Endothelial cell of umbilical vein (primary cell): ENCODE data around the gene NAA60. TPM values are rescaled to one million over a fixed set of nuclear protein-coding genes. Genes with fewer than 3 reads are reported as not detected.
A peak's percentile ranks its signal among the peaks of the same experiment; 100 is the strongest.

Experiments
- BruUV-seq: library from RNA; stranded (reverse); fragments of 400-500 nt; replicated peaks from 2 replicates; lab custom pipeline; 2021; lab: Mats Ljungman, UMichigan
- CTCF ChIA-PET: fragments of 300-600, 350-600 bp; sonication (Branson Sonifier 250); formaldehyde crosslinking; loops from one replicate; lab custom pipeline; 2021; ENCODE audit warnings: antibody characterized with exemption, inconsistent platforms; lab: Charles Lee
- POLR2A ChIA-PET: fragments of 300-600, 350-600 bp; sonication (Branson Sonifier 250); formaldehyde crosslinking; loops from one replicate; lab custom pipeline; 2021; ENCODE audit warnings: antibody characterized with exemption, inconsistent platforms; lab: Charles Lee
- DNase-seq: peaks from one replicate; pipeline ENCODE4 v3.0.0-alpha.2; 2011; ENCODE audit warnings: low read depth, low spot score
- FAIRE-seq: peaks from 2 replicates; lab custom pipeline; 2011; peaks lifted over from hg19 to GRCh38; lab: Jason Lieb, UNC
- H2AFZ ChIP-seq: 2 replicates; pipeline ENCODE4 v1.6.0; 2012; ENCODE audit warnings: low read depth, low read length, control low read depth, inconsistent platforms
- H3K27ac ChIP-seq: 2 replicates; pipeline ENCODE4 v1.5.1; 2011; ENCODE audit warnings: low read depth, mild to moderate bottlenecking, control low read depth, low read length, moderate library complexity; ENCODE audit not compliant: insufficient read depth
- H3K27me3 ChIP-seq, 2 experiments: 2 replicates each; pipeline versions ENCODE4 v1.6.0 to v1.6.1; 2011; ENCODE audit warnings: low read length in 2 of 2, mixed read lengths in 1 of 2; ENCODE audit not compliant: control insufficient read depth in 2 of 2, insufficient read depth in 2 of 2
- H3K36me3 ChIP-seq, 2 experiments: 2 replicates in 1 of 2; 3 replicates in 1 of 2; pipeline ENCODE4 v1.5.1; 2011; ENCODE audit warnings: low read length in 2 of 2, mild to moderate bottlenecking in 1 of 2, moderate library complexity in 1 of 2; ENCODE audit not compliant: control insufficient read depth in 2 of 2, insufficient read depth in 2 of 2; ENCODE audit errors: extremely low read depth in 1 of 2
- H3K4me1 ChIP-seq: 3 replicates; pipeline ENCODE4 v1.5.1; 2011; ENCODE audit warnings: mild to moderate bottlenecking, low read length; ENCODE audit not compliant: control insufficient read depth, insufficient read depth; ENCODE audit errors: extremely low read depth
- H3K4me2 ChIP-seq: 2 replicates; pipeline ENCODE4 v1.6.1; 2011; ENCODE audit warnings: low read length, control low read depth, mixed read lengths; ENCODE audit not compliant: insufficient read depth
- H3K4me3 ChIP-seq, 3 experiments: fragments of 200-600 bp in 1 of 3; sonication (generic), shearing (Covaris generic) in 1 of 3; replicated peaks in 1 of 3; 2 replicates each; pipeline ENCODE4 v1.5.1; 2011 to 2016; ENCODE audit warnings: control low read depth in 3 of 3, low read length in 3 of 3, mild to moderate bottlenecking in 2 of 3, inconsistent platforms in 1 of 3, low read depth in 1 of 3, moderate library complexity in 1 of 3; ENCODE audit not compliant: insufficient read depth in 1 of 3
- H3K79me2 ChIP-seq: 2 replicates; pipeline ENCODE4 v1.6.0; 2012; ENCODE audit warnings: low read length, inconsistent platforms; ENCODE audit not compliant: control insufficient read depth, insufficient read depth
- H3K9ac ChIP-seq: replicated peaks from 2 replicates; pipeline ENCODE3; 2011; ENCODE audit warnings: low read length, control low read depth; ENCODE audit not compliant: insufficient read depth; ENCODE audit errors: extremely low read depth
- H3K9me1 ChIP-seq: replicated peaks from 3 replicates; pipeline ENCODE4 v1.6.0; 2011; ENCODE audit warnings: mild to moderate bottlenecking, low read length; ENCODE audit not compliant: control insufficient read depth, insufficient read depth; ENCODE audit errors: extremely low read depth
- H3K9me3 ChIP-seq: replicated peaks from 2 replicates; pipeline ENCODE4 v1.5.1; 2012; ENCODE audit warnings: low read length, inconsistent platforms; ENCODE audit not compliant: control insufficient read depth, insufficient read depth
- H4K20me1 ChIP-seq: replicated peaks from 2 replicates; pipeline ENCODE3; 2011; ENCODE audit warnings: mild to moderate bottlenecking, low read length; ENCODE audit not compliant: control insufficient read depth, insufficient read depth; ENCODE audit errors: extremely low read depth
- EZH2 ChIP-seq: IDR thresholded peaks from 2 replicates; pipeline ENCODE4 v1.6.1; 2012; ENCODE audit warnings: borderline replicate concordance, low read depth, mild to moderate bottlenecking, moderate library complexity, low read length, inconsistent platforms; ENCODE audit not compliant: severe bottlenecking
- FOS ChIP-seq: IDR thresholded peaks from 2 replicates; pipeline ENCODE4 v1.6.1; 2011; ENCODE audit warnings: mild to moderate bottlenecking, low read length, moderate library complexity, borderline replicate concordance; ENCODE audit not compliant: insufficient read depth
- GATA2 ChIP-seq: IDR thresholded peaks from 2 replicates; pipeline ENCODE4 v1.7.0; 2011; ENCODE audit warnings: low read depth, mild to moderate bottlenecking, moderate library complexity, mixed read lengths, low read length; ENCODE audit not compliant: insufficient read length, insufficient read depth
- POLR2A ChIP-seq: IDR thresholded peaks from 2 replicates; pipeline ENCODE4 v1.6.1; 2012; ENCODE audit warnings: low read depth, mild to moderate bottlenecking, control low read depth, low read length
- POLR2AphosphoS5 ChIP-seq: IDR thresholded peaks from 2 replicates; pipeline ENCODE4 v1.6.1; 2012; ENCODE audit warnings: low read depth, mild to moderate bottlenecking, control low read depth, low read length, moderate library complexity; ENCODE audit not compliant: insufficient read depth
- dilution Hi-C: fragments of 300-500 bp; cut with MboI; formaldehyde crosslinking; loops from one replicate; pipeline ENCODE4 v1.15.0; 2019; ENCODE audit warnings: low sequenced_read_pairs; ENCODE audit not compliant: extremely low pct_ligation_motif_present
- intact Hi-C: fragments of 100-400 bp; cut with micrococcal nuclease; formaldehyde crosslinking; loops from one replicate; pipeline ENCODE4 v1.10.0; 2022
- polyA plus RNA-seq, 4 experiments: library from polyadenylated mRNA; depleted of rRNA in 3 of 4; stranded (reverse) in 3 of 4; unstranded in 1 of 4; fragments of >200 nt; gene quantifications; 2 replicates each; pipeline versions ENCODE4 v1.2.1 to v1.2.3, GENCODE V29; 2011 to 2012; ENCODE audit warnings: missing spikeins in 1 of 4
- total RNA-seq: library from RNA; stranded (reverse); gene quantifications from 2 replicates; pipeline ENCODE4 v1.2.3, GENCODE V29; 2021
- TF ChIP-seq, protein P1 (sequence below): IDR thresholded peaks from 2 replicates; pipeline ENCODE4 v1.6.1; 2011; ENCODE audit not compliant: insufficient read depth, insufficient read length
- TF ChIP-seq, protein P2 (sequence below), 2 donors: IDR thresholded peaks; 1 replicate in 1 of 2; 2 replicates in 1 of 2; pipeline ENCODE4 v1.5.1; 2011; ENCODE audit warnings: low read length in 2 of 2, mild to moderate bottlenecking in 2 of 2, moderate library complexity in 2 of 2, control low read depth in 1 of 2, inconsistent platforms in 1 of 2, low read depth in 1 of 2; ENCODE audit not compliant: insufficient read depth in 1 of 2; ENCODE audit errors: extremely low read depth in 1 of 2

NAA60 gene
- total and polyA plus RNA-seq, 2 donors (not counting 3 experiments of a cell fraction or from before 2014, with no cell fraction given), result 22.1 to 42.9 TPM

DNA sequence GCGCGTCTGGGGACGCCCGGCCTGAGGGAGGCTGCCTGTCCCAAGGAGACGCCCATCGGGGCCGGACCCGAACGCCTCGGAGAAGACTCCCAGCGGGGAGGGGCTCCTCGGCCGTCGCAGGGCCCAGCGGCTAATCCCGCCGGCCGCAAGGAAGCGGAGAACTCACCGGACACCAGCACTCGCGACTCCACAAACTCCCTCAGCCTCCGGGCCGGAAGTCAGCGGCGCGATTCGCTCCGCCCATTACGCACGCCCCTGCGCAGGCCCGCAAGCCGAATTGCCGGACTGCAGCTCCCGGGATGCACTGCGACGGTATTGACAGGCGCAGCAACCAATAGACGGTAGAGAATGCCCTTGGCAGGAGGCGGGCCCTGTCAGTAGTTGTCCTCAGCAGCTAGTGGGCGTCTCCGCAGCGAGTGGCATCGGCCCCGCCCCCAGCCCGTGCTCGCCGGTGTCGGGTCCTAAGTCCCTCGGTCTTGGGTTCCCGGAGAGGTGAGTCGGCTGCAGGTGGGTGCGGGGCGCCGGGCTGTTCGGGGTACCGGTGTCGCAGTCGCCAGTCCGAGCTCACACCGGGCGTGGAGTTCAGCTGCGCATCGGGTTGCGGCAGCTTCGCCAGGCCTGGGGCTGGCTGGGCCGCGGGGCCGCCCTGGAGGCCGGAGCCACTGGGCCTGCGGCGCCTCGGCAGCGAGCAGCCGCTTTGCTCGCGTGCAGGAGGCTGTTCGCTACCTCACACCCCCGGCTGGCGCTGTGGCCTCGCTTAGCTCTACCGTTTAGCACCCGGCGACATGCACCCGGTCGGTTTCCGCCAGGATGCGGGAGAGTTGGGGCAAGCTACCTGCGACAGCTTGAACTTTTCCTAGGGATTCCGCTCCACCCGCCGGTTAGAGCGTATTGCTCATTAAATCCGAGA is 42.4 kb upstream of the NAA60 start, which contains the start of the genes ZNF174 and ZSCAN32:
TSS of gene ZNF174 (plus strand) at position 437 of the 910 bp plus-strand sequence. CDS start 790 bp downstream, outside the sequence.
TSS of gene ZSCAN32 (minus strand) at position 226 of the 910 bp plus-strand sequence. CDS start 3,447 bp downstream, outside the sequence.
- Histone ChIP-seq H3K79me2 (peaks cover 10% of the 10 kb centered on the region), H3K4me3 (peak within 1 kb of the TSS; percentile 66 to 87 (median 82)), H4K20me1 (no peaks in the 10 kb centered on the region), H3K9me1 (no peaks in the 10 kb centered on the region), H3K27ac (peak within 1 kb of the TSS; percentile 42), H2AFZ (peak within 1 kb of the TSS; percentile 77), H3K4me1 (peaks cover 13% of the 10 kb centered on the region), H3K4me2 (peak within 1 kb of the TSS; percentile 90), H3K9me3 (no peaks in the 10 kb centered on the region), H3K36me3 (peaks cover 0 to 5% of the 10 kb centered on the region in 2 experiments), H3K27me3 (no peaks in the 10 kb centered on the region), H3K9ac (peak within 1 kb of the TSS; percentile 80)
- dilution Hi-C loops (no loop called here), intact Hi-C loops (loop anchor here (1.0 to 5.0 kb wide), 7 partner anchors 34 to 137 kb away; partner anchors contain the start of genes NAA60, TIGD7, ZNF263 and ZNF597)
- DNase-seq, result peak; percentile 100
- ChIA-PET CTCF (interaction anchor here (0.9 to 3.4 kb wide), 7 partner anchors 12 to 250 kb away, joined by 3 to 14 read pairs (median 4); partner anchors contain the start of genes CLUAP1 and OR1F1), POLR2A (interaction anchor here (0.5 to 1.6 kb wide), 4 partner anchors 36 to 118 kb away, joined by 3 to 5 read pairs (median 4); partner anchors contain the start of genes NAA60, ZNF263 and ZNF597)
- TSS peak; percentile 26 for BruUV-seq
- TF ChIP-seq EZH2 (no peak), FOS (peak; percentile 12), POLR2A (peak; percentile 94), POLR2AphosphoS5 (peak; percentile 91), GATA2 (no peak)
- TF ChIP-seq, protein P1, sequence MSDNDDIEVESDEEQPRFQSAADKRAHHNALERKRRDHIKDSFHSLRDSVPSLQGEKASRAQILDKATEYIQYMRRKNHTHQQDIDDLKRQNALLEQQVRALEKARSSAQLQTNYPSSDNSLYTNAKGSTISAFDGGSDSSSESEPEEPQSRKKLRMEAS, result no peak
- TF ChIP-seq, protein P2, sequence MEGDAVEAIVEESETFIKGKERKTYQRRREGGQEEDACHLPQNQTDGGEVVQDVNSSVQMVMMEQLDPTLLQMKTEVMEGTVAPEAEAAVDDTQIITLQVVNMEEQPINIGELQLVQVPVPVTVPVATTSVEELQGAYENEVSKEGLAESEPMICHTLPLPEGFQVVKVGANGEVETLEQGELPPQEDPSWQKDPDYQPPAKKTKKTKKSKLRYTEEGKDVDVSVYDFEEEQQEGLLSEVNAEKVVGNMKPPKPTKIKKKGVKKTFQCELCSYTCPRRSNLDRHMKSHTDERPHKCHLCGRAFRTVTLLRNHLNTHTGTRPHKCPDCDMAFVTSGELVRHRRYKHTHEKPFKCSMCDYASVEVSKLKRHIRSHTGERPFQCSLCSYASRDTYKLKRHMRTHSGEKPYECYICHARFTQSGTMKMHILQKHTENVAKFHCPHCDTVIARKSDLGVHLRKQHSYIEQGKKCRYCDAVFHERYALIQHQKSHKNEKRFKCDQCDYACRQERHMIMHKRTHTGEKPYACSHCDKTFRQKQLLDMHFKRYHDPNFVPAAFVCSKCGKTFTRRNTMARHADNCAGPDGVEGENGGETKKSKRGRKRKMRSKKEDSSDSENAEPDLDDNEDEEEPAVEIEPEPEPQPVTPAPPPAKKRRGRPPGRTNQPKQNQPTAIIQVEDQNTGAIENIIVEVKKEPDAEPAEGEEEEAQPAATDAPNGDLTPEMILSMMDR (IDR thresholded peaks at IDR 0.05; ENCODE audit: extremely low read depth in 1 of 2, insufficient read depth in 1 of 2, low read depth in 1 of 2, low read length in 2 of 2), result peak in 1 of 2 donors; percentile 1
- peak; percentile 99 for FAIRE-seq
